GM23248 (cell line): ENCODE results near the gene MOXD1.
"Not testable (repeated sequence)": the region's sequence is repeated elsewhere in the genome, so short reads cannot be mapped to it uniquely, and the experiment has no call there.

Experiments used
- EZH2 ChIP-seq: fragments of 200-600 bp; sonication (generic); IDR thresholded peaks from 2 replicates; pipeline ENCODE4 v1.6.1; 2018; ENCODE audit warnings: antibody characterized with exemption, mild to moderate bottlenecking; ENCODE audit not compliant: insufficient read depth, poor library complexity, severe bottlenecking
- EZH2phosphoT487 ChIP-seq: fragments of 200-600 bp; sonication (generic); IDR thresholded peaks from 2 replicates; pipeline ENCODE4 v1.6.1; 2018; ENCODE audit warnings: antibody characterized with exemption, moderate library complexity, mild to moderate bottlenecking, low read depth; ENCODE audit not compliant: insufficient read depth

- TF ChIP-seq EZH2phosphoT487, EZH2: not testable (repeated sequence)
Observed at GRCh38 chr6:132268666-132269065, 132.6 kb downstream of the MOXD1 start.
